COLO668 (cell line): ENCODE results near the gene CTU1.
A peak's percentile ranks its signal among the peaks of the same experiment; 100 is the strongest.

Experiments
- DNase-seq: peaks from one replicate; lab custom pipeline; 2025; ENCODE audit not compliant: unreplicated experiment; lab: John Stamatoyannopoulos, UW

CTU1 gene

DNA sequence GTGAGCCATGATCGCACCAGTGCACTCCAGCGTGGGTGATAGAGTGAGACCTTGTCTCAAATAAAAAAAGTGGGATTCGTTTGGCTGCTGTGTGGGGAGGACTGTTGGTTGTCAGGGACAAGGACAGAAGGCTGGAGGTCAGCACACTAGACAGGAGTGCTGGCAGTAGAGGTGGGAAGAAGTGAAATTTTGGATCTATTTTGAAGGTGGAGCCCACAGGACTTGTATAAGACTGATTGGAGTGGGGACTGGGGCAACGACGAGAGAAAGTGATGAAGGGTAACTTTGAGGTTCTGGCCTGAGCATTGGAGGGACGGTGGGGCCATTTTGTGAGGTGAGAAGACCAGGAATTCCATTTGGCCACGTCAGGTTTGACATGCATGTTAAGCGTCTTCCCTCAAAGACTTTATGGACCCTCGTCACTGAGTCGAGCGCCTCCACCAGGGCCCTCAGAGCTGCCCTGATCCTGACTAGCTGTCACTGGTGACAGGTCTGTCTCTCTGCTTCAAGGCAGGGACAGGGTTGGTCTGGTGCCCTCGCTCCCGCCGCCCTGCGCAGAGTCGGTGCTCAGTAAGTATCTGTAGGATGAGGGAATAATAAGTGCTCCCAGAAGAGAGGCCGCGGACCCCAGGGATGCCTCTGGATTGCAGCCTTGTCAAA, 673 bp downstream of the CTU1 start:
- no peak for DNase-seq

DNA sequence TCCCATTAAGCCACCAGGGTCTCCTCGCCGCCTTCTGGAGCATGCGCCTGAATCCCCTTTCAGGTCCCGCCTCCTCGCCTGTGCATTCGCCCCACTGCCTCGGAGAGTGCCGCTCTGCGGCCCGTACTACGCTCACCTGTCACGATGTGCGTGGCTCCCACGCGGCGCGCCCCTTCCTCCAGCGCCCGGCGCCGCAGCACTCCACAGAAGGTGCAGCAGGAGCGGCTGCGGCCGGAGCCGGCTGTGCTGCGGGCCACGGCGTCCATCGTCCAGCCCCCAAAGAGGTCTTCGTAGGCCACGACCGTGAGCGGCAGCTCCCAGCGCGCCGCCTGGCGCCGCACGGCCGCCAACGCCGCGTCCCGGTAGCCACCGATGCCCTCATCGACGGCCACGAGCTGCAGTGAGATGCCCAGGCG, 4.3 kb downstream of the CTU1 start:
- DNase-seq, result no peak

DNA sequence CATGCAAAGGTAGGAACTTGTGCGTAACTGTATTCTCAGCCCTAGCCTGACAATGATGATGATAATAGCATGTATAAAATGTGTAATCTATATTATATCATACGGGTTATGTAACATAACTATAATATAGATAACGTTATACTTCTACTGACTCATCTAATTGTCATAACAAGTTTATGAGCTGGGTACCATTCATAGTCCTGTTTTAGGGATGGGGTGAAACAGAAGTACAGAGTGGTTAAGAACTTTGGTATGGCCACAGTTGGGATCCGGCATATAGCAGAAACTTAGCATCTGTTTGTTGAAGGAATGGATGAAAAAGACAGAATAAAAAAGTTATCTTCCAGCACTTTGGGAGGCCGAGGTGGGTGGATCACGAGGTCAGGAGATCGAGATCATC, 5.2 kb downstream of the CTU1 start:
- DNase-seq, result no peak

DNA sequence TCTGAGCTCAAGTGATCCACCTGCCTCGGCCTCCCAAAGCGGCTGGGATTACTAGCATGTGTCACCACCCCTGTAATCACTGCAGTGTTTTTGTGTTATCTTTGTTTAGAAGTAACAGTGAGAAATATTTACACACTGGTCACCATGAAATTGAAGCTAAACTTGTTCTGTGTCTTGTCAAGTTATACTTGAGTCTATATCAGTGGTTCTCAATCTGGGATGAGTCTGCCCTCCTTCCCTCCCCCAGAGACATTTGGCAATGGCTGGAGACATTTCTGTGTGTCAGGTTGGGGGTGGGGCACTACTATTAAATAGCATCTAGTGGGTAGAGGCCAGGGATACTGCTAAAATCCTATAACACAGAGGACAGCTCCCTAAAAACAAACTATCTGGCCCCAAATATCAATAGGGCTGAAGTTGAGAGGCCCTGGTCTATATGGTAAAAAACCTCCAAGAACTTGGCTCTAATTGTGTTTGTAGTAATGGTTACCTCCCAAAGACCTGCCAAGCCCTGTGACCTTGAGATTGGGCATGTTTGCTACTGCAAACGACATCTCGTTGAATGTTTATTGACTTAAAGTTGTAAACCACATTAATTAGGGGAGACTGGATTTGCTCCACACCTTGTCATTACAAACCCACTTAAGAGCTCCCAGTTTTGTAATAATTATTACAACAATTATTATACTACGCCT, 6.9 kb downstream of the CTU1 start:
- no peak for DNase-seq

DNA sequence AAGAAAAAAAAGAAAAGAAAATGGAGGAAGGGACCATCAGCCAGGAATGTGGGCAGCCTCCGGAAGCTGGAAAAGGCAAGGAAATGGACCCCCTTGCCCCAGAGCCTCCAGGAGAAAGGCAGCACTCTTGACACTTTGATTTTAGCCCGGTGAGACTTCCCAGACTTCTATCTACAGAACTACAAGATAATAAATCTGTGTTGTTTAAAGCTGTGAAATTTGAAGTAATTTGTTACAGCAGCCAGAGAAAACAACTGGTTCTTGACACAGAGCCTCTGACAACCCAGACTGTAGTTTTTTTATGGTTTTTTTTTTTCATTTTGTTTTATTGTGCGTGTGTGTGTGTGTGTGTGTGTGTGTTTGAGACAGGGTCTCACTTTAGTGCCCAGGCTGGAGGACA, 7.6 kb downstream of the CTU1 start:
- no peak for DNase-seq

DNA sequence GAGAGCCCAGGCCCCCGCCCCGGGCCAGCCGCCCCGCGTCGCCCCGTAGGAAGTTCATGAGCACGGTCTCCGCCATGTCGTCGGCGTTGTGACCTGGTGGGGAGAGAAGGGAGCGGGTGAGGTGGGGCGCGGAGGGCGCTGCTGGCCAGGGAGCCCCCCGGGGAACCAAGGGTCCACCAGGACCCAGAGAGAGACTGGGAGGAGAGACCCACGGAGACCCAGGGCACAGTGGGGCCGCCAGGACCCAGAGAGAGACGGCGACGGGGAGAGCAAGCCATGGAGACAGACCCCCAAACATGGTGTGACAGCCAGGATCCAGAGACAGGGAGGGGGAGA, 9.2 kb downstream of the CTU1 start:
- DNase-seq, result no peak

DNA sequence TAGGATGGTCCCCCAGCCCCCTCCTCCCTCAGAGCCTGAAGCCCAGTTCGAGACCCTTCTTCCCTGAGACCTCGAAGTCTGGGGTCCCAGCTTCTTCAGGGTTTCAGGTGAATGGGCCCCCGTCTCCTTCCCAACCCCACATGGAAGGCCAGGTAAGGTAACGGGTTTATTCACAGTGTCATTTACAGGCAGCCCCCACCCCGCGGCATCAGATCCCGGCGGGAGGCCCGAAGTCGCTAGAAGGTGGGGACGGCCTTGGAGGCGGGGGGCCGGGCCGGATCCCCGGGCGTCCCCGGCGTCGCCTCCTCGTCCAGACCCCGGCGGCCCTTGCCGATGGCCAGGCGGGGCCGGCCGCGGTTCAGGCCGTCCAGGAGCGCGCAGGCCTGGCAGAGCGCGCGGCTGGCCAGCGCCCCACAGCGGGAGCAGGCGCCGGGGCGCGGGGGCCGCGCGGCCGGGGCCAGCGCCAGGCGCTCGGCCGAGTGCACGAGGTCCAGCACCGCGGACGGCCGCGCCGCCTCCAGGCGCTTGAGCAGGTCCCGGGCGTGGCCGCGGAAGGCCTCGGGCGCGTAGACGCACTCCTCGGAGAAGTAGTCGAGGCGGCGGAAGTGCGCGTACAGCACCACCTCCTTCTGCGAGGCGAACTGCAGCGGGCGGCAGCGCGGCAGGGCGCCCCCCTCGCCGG, 9.7 kb downstream of the CTU1 start:
- no peak for DNase-seq

DNA sequence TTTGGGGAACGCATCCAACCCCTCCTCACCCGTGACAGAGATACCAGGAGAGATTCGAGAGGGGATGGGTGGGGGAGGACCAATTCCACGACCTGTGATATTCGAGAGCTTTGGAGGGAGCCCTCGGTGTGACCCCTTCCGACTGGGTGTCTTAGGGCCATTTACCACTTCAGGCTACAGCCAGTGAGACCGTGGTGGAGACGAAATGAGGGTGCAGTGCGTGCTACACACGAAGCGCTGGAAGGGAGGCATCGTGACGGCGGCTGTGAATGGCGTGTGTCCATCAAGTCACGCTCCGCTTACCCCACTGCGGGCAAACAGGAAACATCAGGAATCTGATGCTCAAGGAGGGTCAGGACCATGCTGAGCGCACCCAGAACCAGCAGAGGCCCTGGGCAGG, 10.4 kb downstream of the CTU1 start:
- DNase-seq, result no peak

DNA sequence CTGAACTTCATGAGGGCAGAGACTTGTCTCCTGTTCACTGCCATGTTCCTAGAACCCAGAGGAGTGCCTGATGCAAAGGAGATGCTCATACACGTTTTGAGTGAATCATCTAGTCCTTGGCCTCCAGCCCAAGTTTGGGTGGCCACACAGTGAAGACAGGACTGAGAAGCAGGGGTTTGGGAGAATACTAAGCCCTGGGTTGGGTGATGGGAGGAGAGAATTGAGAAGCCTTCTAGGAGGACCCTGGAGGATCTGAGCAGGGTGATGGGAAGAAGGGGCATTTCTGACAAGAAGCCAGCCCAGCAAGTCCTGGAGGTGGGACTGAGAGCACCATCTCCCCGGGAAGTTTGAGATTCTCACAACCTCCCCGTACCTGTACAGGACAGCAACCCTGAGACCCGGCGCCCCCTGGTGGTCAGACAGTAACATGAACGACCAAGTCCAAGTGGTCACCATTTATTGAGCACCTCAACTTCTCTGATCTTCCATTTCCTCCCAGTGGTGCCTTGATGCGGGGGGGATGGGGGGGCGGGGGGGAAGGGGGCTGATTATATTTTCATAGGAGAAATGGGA, 11.0 kb downstream of the CTU1 start:
- DNase-seq, result peak; percentile 72

DNA sequence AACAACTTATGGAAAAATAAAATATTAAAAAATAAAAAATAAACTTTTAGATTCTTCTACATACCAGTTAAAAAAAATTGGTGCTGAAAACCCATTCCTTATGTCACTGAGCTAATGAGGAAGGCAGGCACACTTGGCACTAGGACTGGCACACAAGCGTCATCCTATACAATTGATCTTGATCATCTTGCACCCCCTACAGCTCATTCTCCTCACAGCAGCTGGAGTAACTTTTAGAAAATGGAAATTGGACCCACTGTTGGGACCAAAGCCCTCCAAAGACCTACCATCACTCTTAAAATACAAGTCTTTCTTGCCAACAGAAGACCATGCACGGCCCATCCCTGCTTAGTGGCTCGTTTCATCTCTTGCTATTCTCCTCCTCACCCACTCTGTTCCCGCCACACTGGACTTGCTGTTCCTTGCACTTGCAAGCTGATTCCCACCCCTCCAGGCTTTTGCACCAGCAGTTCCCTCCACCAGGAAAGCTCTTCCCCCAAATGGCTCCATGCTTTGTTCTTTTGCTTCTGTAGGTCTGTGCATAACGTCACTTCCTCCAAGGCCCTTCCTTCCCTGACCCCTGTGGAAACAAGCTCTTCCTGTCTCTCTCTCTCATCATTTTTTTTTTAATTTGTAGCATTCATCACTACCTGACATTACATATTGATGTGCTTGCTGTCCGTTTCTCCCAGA, 11.6 kb downstream of the CTU1 start:
- peak; percentile 17 for DNase-seq

DNA sequence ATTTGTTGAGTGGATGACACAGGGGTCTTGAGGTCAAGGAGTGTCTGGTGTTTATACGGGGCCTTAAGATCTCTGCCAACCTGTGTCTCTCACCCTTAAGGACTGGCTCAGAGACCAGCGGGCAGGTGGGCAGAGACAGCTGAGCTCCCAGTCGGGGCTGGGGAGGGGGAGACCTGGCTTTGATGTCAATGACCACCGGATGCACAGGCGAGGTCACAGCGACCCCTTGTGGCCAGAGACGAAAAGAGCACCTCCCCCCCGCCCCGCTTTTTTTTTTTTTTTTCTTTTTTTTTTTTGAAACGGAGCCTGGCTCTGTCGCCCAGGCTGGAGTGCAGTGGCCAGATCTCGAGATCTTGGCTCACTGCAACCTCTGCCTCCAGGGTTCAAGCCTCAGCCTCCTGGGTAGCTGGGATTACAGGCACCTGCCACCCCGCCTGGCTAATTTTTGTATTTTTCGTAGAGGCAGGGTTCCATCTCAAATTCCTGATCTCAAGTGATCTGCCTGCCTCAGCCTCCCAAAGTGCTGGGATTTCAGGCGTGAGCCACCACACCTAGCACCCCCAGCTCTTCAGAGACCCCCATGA, 13.4 kb downstream of the CTU1 start:
- peak; percentile 35 for DNase-seq

DNA sequence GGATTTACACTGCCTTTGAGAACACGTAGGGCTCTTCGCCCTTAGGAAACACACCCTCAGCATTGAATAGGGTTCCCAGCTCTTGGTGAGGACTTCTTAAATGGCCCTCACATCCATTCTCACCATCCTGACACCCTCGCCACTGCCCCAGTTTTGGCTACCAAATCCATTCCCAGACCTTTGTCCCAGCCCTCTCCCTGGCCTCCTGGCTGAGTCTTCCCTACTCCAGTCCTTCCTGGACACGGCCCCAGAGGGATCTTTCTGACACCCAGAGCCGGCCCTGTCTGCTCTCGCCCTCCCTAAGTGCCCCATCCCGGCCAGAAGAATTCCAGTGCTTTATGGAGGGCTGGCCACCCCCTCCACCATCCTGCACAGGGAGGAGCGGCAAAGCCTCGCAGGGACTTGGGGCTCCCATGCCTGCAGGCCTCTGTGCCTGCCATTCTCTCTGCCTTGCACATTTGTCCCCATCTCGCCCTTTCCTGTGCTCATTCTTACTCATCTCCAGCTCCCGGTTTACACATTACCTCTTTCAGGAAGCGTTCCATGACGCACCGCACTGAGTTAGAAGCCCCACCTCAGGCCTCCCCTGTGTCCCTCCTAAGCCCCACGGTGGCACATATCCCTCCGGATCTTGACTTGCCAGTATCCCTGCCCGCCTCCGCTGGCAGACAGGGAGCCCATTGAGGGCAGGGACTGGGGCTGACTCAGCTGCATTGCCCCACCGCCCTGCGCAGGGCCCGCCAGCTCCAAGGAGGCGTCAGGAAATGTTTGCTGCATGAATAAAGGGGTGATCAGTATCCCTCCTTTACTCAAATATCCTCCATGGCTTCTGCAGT, 14.5 kb downstream of the CTU1 start:
- DNase-seq, result no peak

DNA sequence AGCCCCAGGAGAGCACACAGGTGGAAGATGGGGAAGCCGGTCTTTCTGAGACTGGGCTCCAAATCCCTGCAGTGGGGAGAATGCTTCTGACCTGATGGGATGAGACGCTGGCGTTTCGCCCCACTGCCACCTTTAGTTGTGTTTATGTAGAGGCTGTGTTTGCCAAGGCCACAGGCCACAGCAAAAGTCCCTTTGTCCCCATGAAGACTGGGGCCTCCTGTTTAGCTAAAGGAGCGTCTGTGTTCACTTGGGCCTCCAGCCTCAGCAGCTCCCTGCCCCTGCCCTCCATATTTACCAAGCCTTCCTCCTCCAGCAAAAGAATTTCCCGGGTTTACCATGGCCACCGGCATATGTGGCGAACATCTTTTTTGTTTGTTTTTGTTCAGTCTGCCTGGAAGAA, 15.1 kb downstream of the CTU1 start:
- DNase-seq, result no peak

DNA sequence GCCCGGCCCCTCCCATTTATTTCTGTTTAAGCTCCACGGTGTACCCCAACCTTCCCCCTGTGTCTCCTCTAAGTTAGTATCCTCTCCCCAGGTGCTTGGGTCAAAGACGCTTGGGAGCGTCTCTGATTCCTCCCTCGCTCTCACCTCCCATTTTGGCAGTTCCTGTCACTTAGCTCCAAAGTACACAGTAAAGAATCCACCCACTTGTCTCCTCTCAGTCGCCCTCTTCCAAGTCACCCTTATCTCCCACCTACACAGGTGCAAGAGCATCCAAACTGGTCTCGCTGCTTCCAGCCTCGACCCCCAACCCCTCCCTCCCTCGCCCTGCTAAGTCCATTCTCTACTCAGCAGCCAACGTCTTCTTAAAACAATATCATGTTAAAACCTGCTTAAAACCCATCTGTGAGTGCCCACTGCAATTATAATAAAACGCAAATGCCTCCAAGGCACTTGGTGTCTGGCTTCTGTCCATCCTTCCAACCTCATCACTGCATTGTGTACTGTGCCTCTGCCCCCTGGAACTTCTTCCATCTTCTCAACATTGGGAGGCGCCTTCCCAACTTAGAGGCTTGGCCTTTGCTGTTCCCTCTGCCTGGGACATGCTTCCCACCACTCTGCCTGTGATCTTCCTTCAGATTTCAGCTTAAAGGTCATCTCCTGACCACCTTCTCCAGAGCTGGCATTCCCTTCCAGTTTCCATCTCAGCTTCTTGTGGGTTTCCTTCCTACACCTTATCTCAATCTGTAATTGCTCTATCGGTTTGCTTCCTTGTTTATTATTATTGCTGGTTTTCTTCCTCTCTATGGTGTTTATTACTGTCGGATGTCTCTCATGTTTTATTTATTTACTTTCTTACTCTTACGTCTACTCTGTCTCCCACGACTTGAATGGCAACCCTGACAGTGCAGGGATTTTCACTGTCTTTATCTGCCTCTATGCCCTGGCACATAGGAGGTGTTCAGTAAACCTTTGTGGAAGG, 16.0 kb downstream of the CTU1 start:
- no peak for DNase-seq

DNA sequence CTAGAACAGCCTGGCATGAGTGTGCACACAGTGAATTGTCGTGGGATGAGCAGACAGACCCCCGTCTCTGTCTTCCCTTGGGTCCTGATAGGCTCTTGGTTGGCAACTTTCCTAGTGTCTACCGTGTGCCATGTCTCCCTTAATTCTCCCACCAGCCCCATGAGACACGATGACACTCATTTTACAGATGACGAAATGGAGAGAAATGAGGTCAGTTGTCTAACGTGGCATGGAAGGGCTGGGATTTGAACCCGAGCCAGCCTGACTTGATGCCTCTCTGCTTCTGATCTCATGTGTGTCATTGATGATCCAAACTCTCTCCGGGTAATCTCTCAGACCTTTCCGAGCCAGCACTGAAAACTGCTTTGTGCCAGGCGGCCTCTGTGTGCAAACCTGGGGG, 17.1 kb downstream of the CTU1 start:
- no peak for DNase-seq

DNA sequence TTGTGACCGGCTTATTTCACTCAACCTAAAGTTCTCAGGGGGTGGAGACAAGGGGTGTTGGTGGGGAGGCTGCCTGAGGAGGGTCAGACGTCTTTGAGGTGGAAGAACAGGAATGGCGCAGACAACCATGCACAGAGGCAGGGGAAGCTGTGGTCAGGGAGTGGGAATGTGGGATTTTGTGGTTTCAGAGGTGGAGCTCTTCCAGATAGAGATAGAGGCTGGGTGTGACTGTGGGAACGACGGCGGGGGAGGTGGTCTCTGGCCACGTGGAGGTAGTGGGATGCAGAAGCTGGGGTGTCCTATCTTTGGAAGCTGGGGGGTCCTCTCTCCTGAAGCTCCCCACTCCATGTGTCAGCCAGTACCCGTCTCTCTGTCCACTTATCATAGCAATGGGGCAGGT, 17.7 kb downstream of the CTU1 start:
- no peak for DNase-seq

DNA sequence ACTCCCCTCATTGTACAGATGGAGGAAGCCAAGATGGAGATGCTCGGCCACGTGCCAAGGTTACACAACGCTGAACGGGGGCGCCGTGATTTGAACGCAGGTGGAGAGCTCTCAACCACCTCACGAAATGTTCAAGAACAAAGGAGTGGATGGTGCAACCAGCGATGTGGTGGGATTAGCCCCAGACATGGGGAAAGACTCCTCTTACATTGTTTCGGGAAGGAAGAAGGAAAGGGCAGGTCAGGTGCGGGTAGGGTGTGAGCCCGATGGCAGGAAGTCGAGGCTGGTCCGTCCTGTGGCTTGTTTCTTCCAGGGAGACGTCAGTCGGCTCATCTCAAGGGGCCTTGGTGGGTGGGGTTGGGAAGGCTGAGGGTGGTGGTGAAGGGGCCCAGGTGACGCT, 18.4 kb downstream of the CTU1 start:
- no peak for DNase-seq

DNA sequence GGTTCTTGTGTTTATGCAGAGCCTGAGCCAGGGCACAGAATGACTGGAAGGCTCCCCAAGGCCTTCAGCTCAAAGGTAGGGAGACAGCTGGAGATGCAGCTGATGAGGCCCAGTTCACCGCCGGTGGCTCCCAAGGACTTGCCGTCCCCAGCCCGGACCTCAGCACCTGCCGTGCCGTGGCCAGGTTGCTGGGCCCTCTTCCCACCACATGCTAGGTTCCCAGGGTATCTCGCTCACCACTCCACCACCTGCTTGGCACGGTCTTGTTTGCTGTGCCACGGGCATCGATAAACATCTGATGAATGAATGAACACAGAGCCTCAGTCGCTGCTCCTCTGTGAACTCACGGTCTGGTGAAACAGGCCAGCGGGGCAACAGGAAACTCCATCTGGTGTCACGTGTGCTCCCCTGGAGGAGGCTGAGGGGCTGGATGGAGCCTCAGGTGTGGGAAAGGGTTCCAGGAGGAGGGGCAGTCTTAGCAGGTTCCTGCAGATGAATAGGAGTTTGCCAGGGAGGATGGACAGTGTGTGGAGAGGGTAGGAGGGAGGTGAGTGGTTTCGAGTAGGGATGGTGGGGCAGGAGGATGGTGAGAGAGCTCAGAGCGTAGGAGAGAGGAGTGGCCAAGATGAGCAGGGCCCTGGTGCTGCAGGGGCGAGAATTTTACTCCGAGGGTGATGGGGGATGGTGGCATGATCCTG, 21.9 kb downstream of the CTU1 start:
- DNase-seq, result peak; percentile 85

DNA sequence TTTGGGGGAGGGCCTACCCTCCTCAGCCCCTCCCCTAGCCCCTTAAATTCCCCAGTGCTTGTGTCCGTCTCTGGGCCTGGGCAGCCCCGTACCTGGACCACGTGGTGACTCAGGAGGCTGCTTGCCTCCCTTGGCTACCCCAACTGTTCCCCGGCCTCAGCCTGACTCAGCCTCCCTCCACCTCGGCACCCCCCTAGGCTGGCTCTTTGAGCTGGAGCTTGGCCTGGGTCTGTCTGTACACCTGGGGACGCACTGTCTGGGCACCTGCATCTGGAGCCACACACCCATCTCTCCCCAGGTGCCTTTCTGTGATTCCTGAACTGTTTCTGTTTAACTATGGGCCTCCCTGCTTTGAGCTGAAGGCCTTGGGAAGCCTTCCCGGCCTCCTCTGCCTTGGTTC, 23.7 kb downstream of the CTU1 start:
- no peak for DNase-seq
